ENCODE data around the gene SLC17A5.
"Not testable (repeated sequence)": the region's sequence is repeated elsewhere in the genome, so short reads cannot be mapped to it uniquely, and the experiment has no call there.

The SLC17A5 gene

DNA sequence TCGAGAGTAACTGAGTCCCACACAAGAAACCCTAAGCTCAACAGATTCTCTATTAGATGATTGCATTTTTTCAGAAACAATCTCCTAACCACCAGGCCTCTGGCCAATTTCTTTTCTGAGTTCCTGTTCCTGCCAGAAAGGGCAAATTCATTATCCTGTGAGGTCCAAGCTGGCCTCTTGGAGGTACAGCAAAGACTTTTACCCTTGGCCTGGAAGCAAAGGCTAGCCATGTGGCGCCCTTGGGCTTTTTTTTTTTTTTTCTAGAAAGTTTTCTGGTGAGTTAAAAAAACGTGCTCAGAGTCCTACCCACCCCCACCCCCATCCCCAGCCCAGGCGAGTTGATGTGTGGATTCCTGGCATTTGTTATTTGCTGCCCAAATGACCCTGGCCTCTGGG, 73.9 kb downstream of the SLC17A5 start:
- peak overlapping the region; percentile 24 for H3K4me3 ChIP-seq (ENCODE audit: control insufficient read depth, low read depth, low read length)
- TF ChIP-seq, protein P1, sequence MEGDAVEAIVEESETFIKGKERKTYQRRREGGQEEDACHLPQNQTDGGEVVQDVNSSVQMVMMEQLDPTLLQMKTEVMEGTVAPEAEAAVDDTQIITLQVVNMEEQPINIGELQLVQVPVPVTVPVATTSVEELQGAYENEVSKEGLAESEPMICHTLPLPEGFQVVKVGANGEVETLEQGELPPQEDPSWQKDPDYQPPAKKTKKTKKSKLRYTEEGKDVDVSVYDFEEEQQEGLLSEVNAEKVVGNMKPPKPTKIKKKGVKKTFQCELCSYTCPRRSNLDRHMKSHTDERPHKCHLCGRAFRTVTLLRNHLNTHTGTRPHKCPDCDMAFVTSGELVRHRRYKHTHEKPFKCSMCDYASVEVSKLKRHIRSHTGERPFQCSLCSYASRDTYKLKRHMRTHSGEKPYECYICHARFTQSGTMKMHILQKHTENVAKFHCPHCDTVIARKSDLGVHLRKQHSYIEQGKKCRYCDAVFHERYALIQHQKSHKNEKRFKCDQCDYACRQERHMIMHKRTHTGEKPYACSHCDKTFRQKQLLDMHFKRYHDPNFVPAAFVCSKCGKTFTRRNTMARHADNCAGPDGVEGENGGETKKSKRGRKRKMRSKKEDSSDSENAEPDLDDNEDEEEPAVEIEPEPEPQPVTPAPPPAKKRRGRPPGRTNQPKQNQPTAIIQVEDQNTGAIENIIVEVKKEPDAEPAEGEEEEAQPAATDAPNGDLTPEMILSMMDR (conservative IDR thresholded peaks at IDR 0.05; ENCODE audit: control insufficient read depth, insufficient read depth, low read depth, low read length), result no peak
- DNase-seq (ENCODE audit: low read depth), result peak; percentile 97

DNA sequence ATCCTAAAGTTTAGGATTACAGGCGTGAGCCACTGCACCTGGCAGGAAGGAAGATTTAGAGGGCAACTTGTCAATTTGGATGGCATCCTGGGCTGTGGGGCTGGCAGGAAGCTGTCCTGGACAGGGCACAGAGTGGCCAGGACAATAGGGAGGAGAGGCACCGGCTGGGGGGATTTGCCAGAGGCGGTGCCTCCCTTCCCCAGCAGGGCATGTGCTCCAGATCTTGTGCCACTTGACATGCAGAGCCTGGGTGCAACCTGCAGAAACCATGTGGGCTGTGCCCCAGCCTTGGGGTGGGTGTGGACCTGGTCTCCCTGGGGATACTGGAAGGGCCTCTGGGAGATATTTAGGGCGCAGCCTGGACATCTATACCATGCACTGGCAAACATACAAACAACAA, 74.4 kb downstream of the SLC17A5 start:
- TF ChIP-seq, protein P1 (conservative IDR thresholded peaks at IDR 0.05; ENCODE audit: control insufficient read depth, insufficient read depth, low read depth, low read length), result no peak
- H3K4me3 ChIP-seq (ENCODE audit: control insufficient read depth, low read depth, low read length), result no peak overlapping the region
- DNase-seq (ENCODE audit: low read depth), result no peak

DNA sequence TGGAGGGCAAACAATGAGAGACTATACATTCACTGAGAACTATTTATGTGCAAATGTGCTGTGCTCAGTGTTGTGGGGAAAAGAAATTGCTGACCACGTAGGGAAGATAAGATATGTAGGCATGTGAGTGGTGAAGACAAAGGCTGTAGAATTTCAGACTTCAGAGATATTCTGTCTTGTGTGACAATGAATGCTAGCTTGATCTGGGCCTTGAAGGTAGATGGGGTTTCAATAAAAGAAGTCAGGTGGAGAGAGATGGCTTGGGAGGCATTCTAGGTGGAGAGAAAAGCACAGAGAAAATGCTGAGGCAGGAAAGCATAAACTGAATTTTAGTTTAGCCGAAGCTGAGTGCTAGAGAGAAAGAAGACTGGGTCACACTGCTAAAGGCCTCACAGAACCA, 76.1 kb downstream of the SLC17A5 start:
- TF ChIP-seq, protein P1 (conservative IDR thresholded peaks at IDR 0.05; ENCODE audit: control insufficient read depth, insufficient read depth, low read depth, low read length), result no peak
- no peak for DNase-seq (ENCODE audit: low read depth)
- H3K4me3 ChIP-seq (ENCODE audit: control insufficient read depth, low read depth, low read length), result no peak overlapping the region

DNA sequence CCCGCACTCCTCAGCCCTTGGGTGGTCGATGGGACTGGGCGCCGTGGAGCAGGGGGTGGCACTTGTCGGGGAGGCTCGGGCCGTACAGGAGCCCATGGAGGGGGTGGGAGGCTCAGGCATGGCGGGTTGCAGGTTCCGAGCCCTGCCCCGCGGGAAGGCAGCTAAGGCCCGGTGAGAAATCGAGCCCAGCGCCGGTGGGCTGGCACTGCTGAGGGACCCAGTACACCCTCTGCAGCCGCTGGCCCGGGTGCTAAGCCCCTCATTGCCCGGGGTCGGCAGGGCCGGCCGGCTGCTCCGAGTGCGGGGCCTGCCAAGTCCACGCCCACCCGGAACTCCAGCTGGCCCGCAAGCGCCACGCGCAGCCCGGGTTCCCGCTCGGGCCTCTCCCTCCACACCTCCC, 81.3 kb downstream of the SLC17A5 start:
- not testable (repeated sequence) for DNase-seq (ENCODE audit: low read depth); H3K4me3 ChIP-seq (ENCODE audit: control insufficient read depth, low read depth, low read length)

DNA sequence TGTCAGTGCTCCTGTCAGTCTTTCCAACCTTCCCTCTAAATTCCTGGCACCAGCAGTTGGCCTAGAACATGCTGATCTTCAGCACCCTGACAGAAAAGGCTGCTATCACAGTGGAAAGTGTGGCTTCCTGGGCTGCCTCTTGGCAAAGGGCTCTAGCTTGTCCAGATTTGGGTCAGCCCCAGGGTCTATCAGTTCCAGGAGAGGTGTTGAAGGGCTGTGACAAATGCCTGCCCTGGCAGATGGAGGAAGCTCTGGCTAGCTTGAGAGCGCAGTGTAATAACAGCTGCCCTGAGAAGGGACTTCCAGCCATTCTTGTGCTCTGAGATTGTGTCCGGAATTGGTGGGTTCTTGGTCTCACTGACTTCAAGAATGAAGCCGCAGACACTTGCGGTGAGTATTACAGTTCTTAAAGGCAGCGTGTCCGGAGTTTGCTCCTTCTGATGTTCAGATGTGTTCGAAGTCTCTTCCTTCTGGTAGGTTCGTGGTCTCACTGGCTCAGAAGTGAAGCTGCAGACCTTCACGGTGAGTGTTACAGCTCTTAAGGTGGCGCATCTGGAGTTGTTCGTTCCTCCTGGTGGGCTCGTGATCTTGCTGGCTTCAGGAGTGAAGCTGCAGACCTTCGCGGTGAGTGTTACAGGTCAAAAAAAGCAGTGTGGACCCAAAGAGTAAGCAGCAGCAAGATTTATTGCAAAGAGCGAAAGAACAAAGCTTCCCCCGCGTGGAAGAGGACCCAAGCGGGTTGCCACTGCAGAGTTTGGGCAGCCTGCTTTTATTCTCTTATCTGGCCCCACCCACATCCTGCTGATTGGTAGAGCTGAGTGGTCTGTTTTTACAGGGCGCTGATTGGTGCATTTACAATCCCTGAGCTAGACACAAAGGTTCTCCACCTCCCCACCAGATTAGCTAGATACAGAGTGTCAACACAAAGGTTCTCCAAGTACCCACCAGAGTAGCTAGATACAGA, 82.3 kb downstream of the SLC17A5 start:
- peak; percentile 13 for DNase-seq (ENCODE audit: low read depth)
- not testable (repeated sequence) for H3K4me3 ChIP-seq (ENCODE audit: control insufficient read depth, low read depth, low read length)

DNA sequence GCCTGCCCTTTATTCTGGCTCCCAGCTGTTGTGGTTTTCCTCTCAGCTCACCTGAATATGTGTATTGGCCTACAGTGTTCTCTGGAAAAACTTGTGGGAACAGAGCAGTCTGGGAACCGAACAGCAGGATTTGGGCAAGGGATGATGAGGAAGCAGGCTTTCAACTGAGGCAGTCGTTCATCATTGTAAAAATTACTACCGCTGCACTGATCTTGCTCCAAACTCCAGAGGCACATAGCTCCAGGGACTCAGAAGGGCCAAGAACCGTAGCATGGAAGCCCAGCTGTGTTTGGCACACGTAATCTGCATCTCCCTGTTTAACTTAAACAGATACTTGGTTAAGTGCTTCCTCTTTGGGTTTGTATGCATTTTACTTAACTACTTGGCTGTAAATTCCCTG, 84.7 kb downstream of the SLC17A5 start:
- no peak for DNase-seq (ENCODE audit: low read depth)
- TF ChIP-seq, protein P1 (conservative IDR thresholded peaks at IDR 0.05; ENCODE audit: control insufficient read depth, insufficient read depth, low read depth, low read length), result no peak

DNA sequence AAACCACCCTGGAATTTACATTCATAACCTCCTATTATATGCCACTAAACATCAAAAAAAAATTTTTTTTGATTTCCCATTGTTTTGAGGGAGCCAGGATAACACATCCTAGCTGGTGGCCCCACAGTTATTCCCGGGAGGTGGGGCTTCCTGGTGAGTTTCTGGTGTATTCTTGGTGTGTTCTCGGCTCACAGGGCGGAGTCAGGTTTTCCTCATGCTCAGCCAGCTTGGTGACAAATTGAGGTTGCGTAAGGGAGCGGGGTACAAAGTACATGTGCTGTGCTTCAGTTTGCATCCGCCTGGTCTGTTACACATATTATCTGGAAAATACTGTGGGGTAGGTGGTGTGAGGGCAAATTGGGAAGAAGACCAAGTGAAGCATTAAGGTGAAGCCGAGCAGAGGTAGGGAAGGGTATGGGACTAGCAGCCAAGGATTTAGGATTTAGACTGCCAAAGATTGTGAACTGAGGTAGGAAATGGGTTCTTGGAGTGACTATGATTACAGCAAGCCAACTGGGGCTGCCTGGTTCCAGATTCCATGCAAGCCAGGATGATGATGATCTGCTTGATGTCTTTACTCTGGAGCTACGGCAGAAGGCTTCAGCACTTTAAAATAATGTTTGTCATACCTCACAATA, 86.7 kb downstream of the SLC17A5 start:
- H3K4me3 ChIP-seq (ENCODE audit: control insufficient read depth, low read depth, low read length), result no peak overlapping the region
- DNase-seq (ENCODE audit: low read depth), result peak; percentile 87

More for the DNA sequence above, 84.7 kb downstream of the SLC17A5 start:
- no peak overlapping the region for H3K4me3 ChIP-seq (ENCODE audit: control insufficient read depth, low read depth, low read length)

DNA sequence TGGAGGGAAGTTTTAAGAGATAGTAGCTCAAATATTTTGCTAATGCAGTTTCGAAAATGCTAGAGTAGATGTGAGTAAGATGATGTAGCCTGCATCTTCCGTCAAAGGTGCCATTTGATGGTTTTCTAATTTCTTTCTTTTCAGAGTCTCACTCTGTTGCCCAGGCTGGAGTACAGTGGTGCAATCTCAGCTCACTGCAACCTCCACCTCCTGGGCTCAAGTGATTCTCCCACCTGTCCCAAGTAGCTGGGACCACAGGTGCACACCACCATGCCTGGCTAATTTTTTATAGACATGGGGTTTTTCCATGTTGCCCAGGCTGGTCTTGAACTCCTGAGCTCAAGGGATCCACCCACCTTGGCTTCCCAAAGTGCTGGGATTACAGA, 87.3 kb downstream of the SLC17A5 start:
- DNase-seq (ENCODE audit: low read depth); H3K4me3 ChIP-seq (ENCODE audit: control insufficient read depth, low read depth, low read length): not testable (repeated sequence)

More for the DNA sequence above, 86.7 kb downstream of the SLC17A5 start:
- TF ChIP-seq, protein P1 (conservative IDR thresholded peaks at IDR 0.05; ENCODE audit: control insufficient read depth, insufficient read depth, low read depth, low read length), result no peak

All from fibroblast of mammary gland (primary cell).